ENCODE measurements around the gene CADM1.

CADM1 gene

GRCh38 chr11:115141231-115142114 lies 362.7 kb downstream of the CADM1 start:
- Histone ChIP-seq H3K27ac (ENCODE audit: low read length) (no peak overlapping the region), H3K79me2 (ENCODE audit: low read length) (no peaks in the 10 kb centered on the region), H3K9ac (ENCODE audit: low read length) (no peak overlapping the region), H3K4me1 (ENCODE audit: low read length) (no peaks in the 10 kb centered on the region), H2AFZ (ENCODE audit: low read length) (no peak overlapping the region), H3F3A (ENCODE audit: insufficient read depth, low read length) (no peaks in the 10 kb centered on the region), H3K4me3 (ENCODE audit: low read length) (no peak overlapping the region), H3K9me3 (replicated peaks; ENCODE audit: insufficient read depth, low read length) (no peaks in the 10 kb centered on the region), H3K4me2 (ENCODE audit: low read depth, low read length) (no peak overlapping the region), H3K27me3 (replicated peaks; ENCODE audit: insufficient read depth, low read length) (no peaks in the 10 kb centered on the region), H3K36me3 (replicated peaks; ENCODE audit: insufficient read depth, low read length) (no peaks in the 10 kb centered on the region), H4K20me1 (ENCODE audit: insufficient read depth, low read length) (no peaks in the 10 kb centered on the region), H3K9me2 (replicated peaks; ENCODE audit: insufficient read depth, low read length) (no peaks in the 10 kb centered on the region)
- no peak for DNase-seq
- TF ChIP-seq EZH2phosphoT487 (IDR thresholded peaks at IDR 0.05; ENCODE audit: low read length) (no peak), EZH2 (optimal IDR thresholded peaks at IDR 0.05; ENCODE audit: low read depth, low read length) (no peak), CTCF (IDR thresholded peaks at IDR 0.05; ENCODE audit: low read length) (no peak)

GRCh38 chr11:115135936-115136335 lies 368.3 kb downstream of the CADM1 start:
- no peak overlapping the region for H3K4me2 ChIP-seq (ENCODE audit: low read depth, low read length)
- H3K27me3 ChIP-seq (replicated peaks; ENCODE audit: insufficient read depth, low read length), result no peaks in the 10 kb centered on the region
- H3K9ac ChIP-seq (ENCODE audit: low read length), result no peak overlapping the region

GRCh38 chr11:115134926-115135325 lies 369.3 kb downstream of the CADM1 start:
- Histone ChIP-seq H3K9me3 (replicated peaks; ENCODE audit: insufficient read depth, low read length) (no peaks in the 10 kb centered on the region), H3F3A (ENCODE audit: insufficient read depth, low read length) (no peaks in the 10 kb centered on the region), H3K9me2 (replicated peaks; ENCODE audit: insufficient read depth, low read length) (no peaks in the 10 kb centered on the region), H3K27me3 (replicated peaks; ENCODE audit: insufficient read depth, low read length) (no peaks in the 10 kb centered on the region), H3K4me1 (ENCODE audit: low read length) (no peaks in the 10 kb centered on the region), H3K4me3 (ENCODE audit: low read length) (no peak overlapping the region), H2AFZ (ENCODE audit: low read length) (no peak overlapping the region), H3K79me2 (ENCODE audit: low read length) (no peaks in the 10 kb centered on the region), H3K9ac (ENCODE audit: low read length) (no peak overlapping the region), H3K4me2 (ENCODE audit: low read depth, low read length) (no peak overlapping the region), H4K20me1 (ENCODE audit: insufficient read depth, low read length) (no peaks in the 10 kb centered on the region), H3K36me3 (replicated peaks; ENCODE audit: insufficient read depth, low read length) (no peaks in the 10 kb centered on the region), H3K27ac (ENCODE audit: low read length) (no peak overlapping the region)
- TF ChIP-seq EZH2phosphoT487 (IDR thresholded peaks at IDR 0.05; ENCODE audit: low read length) (no peak), CTCF (IDR thresholded peaks at IDR 0.05; ENCODE audit: low read length) (no peak), EZH2 (optimal IDR thresholded peaks at IDR 0.05; ENCODE audit: low read depth, low read length) (no peak)
- no peak for DNase-seq

More at GRCh38 chr11:115135936-115136335, 368.3 kb downstream of the CADM1 start:
- no peaks in the 10 kb centered on the region for H3F3A ChIP-seq (ENCODE audit: insufficient read depth, low read length)
- TF ChIP-seq EZH2 (optimal IDR thresholded peaks at IDR 0.05; ENCODE audit: low read depth, low read length) (no peak), EZH2phosphoT487 (IDR thresholded peaks at IDR 0.05; ENCODE audit: low read length) (no peak), CTCF (IDR thresholded peaks at IDR 0.05; ENCODE audit: low read length) (no peak)
- no peaks in the 10 kb centered on the region for H4K20me1 ChIP-seq (ENCODE audit: insufficient read depth, low read length)
- DNase-seq, result no peak
- no peaks in the 10 kb centered on the region for H3K36me3 ChIP-seq (replicated peaks; ENCODE audit: insufficient read depth, low read length)
- no peaks in the 10 kb centered on the region for H3K9me2 ChIP-seq (replicated peaks; ENCODE audit: insufficient read depth, low read length)
- no peak overlapping the region for H3K4me3 ChIP-seq (ENCODE audit: low read length)
- H3K27ac ChIP-seq (ENCODE audit: low read length), result no peak overlapping the region
- H3K4me1 ChIP-seq (ENCODE audit: low read length), result no peaks in the 10 kb centered on the region
- no peaks in the 10 kb centered on the region for H3K79me2 ChIP-seq (ENCODE audit: low read length)
- no peaks in the 10 kb centered on the region for H3K9me3 ChIP-seq (replicated peaks; ENCODE audit: insufficient read depth, low read length)
- no peak overlapping the region for H2AFZ ChIP-seq (ENCODE audit: low read length)
